ENCODE measurements around the gene P2RX1.
"Not testable (repeated sequence)": the region's sequence is repeated elsewhere in the genome, so short reads cannot be mapped to it uniquely, and the experiment has no call there.

The P2RX1 gene

DNA sequence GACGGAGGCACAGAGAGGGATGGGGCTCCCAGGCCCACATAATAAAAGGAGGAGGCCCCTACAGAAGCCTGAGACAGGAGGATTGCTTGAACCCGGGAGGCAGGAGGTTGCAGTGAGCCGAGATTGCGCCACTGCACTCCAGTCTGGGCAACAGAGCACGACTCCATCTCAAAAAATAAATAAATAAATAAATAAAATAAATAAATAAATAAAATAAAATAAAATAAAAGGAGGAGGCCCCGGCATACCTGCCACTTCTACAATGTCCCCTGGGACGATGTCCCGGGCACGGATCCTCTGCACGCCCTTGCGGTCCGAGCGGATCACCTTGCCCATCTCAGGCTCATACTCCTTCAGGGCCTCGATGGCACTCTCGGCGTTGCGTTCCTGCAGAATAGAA, 34.7 kb upstream of the P2RX1 start:
- DNase-seq = no peak

DNA sequence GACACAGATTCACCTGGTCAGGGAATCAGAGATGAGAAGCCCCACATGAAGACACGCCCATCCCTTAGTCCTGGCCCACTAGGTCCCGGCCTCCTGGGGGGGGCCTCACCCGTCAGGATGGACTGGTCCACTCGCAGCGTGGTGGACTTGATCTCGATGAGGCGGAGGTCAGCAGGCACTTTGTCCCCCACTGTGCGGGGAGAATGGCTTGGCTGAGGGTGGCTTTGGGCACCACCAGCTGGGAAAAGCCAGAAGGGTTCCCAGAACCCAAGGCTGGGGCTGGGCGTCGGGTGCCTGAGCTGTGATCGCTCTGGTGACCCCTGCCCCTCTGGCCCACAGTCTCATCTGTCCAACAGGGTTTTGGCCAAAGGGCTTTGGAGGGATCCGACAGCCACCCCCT, 34.3 kb upstream of the P2RX1 start:
- DNase-seq = no peak

DNA sequence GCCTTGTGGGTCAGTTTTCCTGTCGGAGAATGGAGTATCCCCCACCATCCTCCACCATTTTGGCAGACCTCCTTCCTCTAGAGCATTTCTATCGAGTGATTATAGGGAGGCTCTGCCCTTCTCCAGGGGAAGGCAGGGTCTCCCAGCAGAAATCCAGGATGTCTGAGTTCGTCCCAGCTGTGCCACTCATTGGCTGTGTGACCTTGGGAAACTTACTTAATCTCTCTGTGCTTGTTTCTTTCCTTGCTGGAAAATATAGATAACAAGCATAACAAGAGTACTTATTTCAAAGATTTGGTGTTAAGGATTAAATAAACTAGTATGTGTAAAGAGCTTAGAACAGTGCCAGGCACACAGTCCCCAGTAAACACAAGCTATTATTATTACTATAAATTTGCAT, 33.2 kb upstream of the P2RX1 start:
- DNase-seq = no peak

DNA sequence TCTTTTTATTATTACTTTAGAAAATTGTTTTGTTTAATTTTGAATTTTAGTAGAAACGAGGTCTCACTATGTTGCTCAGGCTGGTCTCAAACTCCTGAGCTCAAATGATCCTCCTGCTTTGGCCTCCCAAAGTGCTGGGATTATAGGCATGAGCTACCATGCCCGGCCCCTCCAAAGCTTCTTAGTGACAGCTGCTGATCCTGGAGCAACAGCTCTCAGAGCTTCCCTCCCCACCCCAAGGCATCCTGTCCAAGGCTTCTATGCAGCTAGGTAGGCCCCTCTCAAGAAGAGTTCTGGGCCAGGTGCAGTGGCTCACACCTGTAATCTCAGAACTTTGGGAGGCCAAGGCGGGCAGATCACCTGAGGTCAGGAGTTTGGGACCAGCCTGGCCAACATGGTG, 32.3 kb upstream of the P2RX1 start:
- DNase-seq = not testable (repeated sequence)

DNA sequence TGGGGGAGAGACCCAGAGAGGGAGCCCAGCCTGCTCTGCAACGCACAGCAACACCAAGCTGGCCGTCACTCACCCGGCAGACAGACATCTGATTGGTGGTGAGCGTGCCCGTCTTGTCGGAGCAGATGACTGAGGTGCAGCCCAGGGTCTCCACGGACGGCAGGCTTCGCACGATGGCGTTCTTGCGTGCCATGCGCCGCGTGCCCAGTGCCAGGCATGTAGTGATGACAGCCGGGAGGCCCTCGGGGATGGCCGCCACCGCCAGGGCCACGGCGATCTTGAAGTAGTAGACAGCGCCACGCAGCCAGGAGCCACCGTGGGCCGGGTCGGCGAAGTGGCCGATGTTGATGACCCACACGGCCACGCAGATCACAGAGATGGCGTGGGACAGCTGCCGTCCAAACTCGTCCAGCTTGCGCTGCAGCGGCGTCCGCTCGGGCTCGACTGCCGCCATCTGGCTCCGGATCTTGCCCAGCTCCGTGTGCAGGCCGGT, 31.1 kb upstream of the P2RX1 start:
- no peak for DNase-seq

DNA sequence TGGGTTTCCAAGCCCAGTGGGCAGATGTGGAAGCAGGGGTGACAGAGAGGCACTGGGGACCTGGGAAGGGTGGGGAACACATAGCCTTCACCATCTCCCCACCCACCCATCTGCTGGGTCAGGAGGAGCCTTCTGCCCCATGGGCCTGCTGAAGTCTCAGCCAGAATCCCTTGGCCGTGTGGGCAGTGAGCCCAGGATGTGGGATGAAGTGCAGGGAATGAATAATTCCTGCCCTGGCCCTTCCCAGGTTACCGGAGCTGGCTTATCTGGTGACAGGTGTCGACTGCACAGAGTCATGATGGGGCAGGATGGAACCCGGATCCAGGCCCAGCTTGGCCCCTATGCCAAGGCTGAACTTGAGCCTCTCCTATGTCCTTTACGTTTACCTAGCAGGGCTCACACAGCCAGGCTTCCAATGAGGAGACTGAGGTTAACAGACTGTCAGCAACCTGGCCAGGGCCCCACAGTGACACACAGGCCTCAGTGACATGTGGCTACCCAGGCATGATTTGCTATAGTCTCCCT, 30.5 kb upstream of the P2RX1 start:
- DNase-seq = no peak

GRCh38 chr17:3944485-3945388, 28.5 kb upstream of the P2RX1 start:
- peak; percentile 44 to 68 for DNase-seq

DNA sequence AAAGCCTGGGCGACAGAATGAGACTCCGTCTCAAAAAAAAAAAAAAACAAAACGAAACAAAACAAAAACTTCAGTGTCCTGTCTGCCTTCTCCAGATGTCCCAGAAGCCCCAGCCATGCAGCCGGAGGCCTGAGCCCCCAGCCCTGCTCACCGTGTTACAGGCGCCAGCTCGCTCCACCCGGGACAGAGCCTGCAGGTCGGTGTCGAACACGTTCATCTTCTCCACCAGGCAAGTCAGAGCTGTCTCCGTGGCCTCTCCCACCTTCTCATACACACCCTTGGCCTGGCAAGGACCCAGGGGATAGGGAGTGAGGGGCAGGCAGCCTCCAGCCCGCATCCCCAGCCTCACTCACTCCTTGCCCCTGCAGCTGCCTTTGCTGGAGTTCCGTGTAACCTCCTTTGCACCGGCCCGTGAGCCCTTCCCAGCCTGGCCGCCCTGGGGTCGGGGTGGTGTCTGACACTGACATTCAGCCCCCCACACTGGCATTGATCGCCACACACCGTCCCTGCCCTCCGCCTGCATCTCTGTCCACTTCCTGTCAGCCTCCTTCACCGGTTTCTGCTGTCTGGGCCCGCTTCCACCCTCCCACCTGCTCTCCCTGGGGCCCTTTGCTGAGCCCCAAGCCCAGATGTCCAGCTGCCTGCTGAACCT, 27.1 kb upstream of the P2RX1 start:
- DNase-seq = no peak

DNA sequence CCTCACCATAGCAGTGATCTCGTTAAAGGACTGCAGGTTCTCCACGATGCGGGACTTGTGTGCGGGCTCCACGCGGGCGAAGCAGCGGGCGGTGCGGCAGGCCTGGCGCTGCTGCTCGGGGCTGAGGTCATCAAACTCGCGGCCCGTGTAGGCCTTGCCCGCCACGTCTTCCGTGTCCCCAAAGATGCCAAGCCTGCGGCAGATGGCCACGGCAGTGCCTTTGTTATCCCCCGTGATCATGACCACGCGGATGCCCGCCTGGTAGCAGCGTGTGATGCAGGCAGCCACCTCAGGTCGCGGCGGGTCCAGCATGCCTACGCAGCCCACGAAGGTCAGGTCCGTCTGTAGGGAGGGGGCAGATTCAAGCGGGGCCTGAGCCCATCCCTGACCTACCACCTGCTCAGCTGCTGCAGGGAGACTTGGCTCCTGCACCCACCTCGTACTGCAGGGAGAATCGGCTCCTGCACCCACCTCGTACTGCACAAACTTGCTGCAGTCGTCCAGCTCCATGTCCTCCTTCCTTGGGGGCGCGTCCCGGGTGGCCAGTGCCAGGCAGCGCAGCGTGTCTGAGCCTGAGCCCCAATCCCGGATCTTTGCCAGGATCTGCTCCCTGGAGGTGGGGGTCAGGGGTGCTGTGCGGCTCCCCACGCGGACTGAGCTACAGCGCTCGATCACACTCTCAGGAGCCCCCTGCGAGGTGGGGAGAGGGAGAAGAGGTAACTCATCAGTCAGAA, 24.9 kb upstream of the P2RX1 start:
- DNase-seq = no peak

DNA sequence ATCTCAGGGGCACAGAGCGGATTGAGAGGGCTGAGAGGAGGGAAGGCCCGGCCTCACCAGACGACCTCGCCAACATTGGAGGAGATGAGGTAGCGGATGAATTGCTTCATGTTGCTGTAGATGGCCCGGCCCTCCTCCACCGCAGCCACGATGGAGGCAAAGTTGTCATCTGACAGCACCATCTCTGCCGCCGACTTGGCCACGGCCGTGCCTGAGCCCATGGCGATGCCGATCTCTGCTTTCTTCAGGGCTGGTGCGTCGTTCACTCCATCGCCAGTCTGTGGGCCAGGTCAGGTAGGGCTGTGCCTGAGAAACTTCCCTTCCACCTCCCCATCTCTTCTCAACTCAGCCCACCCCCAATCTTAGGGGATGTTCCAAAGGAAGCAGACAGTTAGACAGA, 21.1 kb upstream of the P2RX1 start:
- DNase-seq = no peak

DNA sequence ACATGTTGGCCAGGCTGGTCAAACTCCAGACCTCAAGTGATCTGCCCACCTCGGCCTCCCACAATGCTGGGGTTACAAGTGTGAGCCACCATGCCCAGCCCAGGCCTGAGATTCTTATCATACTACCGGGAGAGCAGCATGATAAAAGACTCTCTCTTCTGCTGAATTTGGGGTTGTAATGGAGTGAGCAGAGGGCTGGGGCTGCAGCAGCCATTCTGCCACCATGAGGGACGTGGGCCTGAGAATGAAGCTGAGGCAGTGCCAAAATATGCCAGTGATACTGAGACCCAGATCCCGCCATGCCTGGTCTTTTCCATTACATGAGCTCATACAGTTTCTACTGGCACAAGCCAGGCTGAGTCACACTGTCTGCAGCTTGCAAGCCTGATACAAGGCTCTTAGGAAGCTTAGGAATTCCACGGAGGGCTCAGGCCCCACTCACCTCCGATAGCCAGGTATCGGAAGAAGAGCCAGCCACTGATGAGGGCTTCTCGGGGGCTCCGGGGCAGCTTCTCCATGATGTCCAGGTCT, 19.6 kb upstream of the P2RX1 start:
- no peak for DNase-seq

DNA sequence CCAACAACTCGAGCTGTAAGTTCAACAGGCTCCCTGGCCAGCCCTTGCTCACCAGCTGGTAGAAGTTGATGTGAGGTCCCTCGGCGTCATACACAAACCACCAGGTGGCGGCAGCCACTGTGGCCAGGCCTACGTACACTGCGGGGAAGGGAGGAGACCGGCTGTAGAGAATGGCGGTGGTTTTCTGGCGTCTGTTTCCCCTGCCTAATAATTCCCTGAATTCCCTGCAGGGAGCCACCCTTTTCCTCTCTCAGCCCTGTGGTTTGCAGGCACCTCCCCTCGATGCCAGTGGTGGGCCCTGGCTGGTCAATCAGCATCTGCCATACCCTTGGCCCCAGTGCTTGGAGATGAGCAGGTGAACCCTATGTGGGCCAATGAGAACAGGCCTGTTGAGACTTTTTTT, 18.9 kb upstream of the P2RX1 start:
- DNase-seq = peak; percentile 54 to 63

GRCh38 chr17:3929764-3930163, 13.5 kb upstream of the P2RX1 start:
- DNase-seq = no peak

DNA sequence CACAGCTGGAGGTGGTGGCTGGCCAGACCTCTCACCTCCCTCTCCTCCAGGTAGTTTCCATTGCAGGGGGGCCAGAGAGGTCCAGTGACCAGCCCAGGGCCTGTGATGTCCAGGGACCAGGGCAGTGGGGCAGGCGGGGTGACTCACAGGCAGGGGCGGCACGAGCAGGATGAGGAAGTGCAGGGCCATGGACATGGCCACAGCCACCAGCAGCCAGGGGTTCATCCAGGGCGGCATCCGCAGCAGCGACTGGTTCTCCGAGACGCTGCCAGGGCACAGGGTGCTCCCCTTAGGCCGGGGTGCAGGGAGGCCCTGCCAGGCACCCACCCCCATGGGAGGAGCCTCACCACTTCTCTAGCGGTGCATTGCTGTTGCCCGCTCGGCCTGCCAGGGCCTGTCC, 12.9 kb upstream of the P2RX1 start:
- no peak for DNase-seq

- DNase-seq = no peak
Observed at GRCh38 chr17:3928406-3928805, 12.1 kb upstream of the P2RX1 start.

GRCh38 chr17:3927628-3928340, 11.5 kb upstream of the P2RX1 start:
- no peak for DNase-seq

GRCh38 chr17:3926860-3927627, 10.8 kb upstream of the P2RX1 start:
- no peak for DNase-seq

- DNase-seq = no peak
Observed at GRCh38 chr17:3925684-3926485, 9.6 kb upstream of the P2RX1 start.

- DNase-seq = no peak
Observed at GRCh38 chr17:3924512-3925350, 8.5 kb upstream of the P2RX1 start.

Data from NCI-H1930 (cell line).